Psoas muscle (tissue), 8 donors: ENCODE measurements around the gene NOTCH2. TPM values are rescaled to one million over a fixed set of nuclear protein-coding genes. Genes with fewer than 3 reads are reported as not detected.

ENCODE experiments used
- ATAC-seq, 4 donors: fragments of 200-7000 bp; cut with Tn5 transposase; one replicate each; pipeline ENCODE4 v1.9.1; 2020; ENCODE audit warnings: moderate library complexity in 3 of 4, mild to moderate bottlenecking in 2 of 4
- DNase-seq, 2 donors: peaks; one replicate each; pipeline ENCODE4 v3.0.0-alpha.2; 2020
- H3K27ac ChIP-seq: fragments of 200-600 bp; one replicate; pipeline ENCODE4 v1.8.0; 2022
- H3K27me3 ChIP-seq, 3 donors: fragments of 200-600 bp in 1 of 3; one replicate each; pipeline versions ENCODE4 v1.6.1 to v1.8.0; 2013 to 2022; ENCODE audit warnings: low read length in 2 of 3, mild to moderate bottlenecking in 2 of 3, moderate library complexity in 1 of 3; ENCODE audit not compliant: insufficient read depth in 3 of 3
- H3K36me3 ChIP-seq, 2 donors: fragments of 200-600 bp in 1 of 2; one replicate each; pipeline versions ENCODE4 v1.6.1 to v1.8.0; 2013 to 2022; ENCODE audit warnings: low read depth in 1 of 2, mild to moderate bottlenecking in 1 of 2, moderate library complexity in 1 of 2; ENCODE audit not compliant: insufficient read depth in 1 of 2
- H3K4me1 ChIP-seq: fragments of 200-600 bp; one replicate; pipeline ENCODE4 v1.8.0; 2022
- H3K4me3 ChIP-seq: fragments of 200-600 bp; one replicate; pipeline ENCODE4 v1.8.0; 2022; ENCODE audit warnings: mild to moderate bottlenecking
- H3K9me3 ChIP-seq: fragments of 200-600 bp; one replicate; pipeline ENCODE4 v1.8.0; 2022
- CTCF ChIP-seq: fragments of 200-600 bp; IDR thresholded peaks from one replicate; pipeline ENCODE4 v1.8.0; 2022; ENCODE audit warnings: antibody characterized with exemption
- WGBS, 3 donors: extraction: QIAGEN DNeasy Blood & Tissue Kit; methylation state at CpG; one replicate each; pipeline versions ENCODE4 v1.1.6 to v1.1.7; 2013; 5-methylcytosine and 5-hydroxymethylcytosine counted together
- intact Hi-C, 2 donors: fragments of 100-400 bp; cut with DNase I; formaldehyde crosslinking; loops; one replicate each; pipeline versions ENCODE4 v1.11.0 to v1.14.2; 2022
- polyA plus RNA-seq, 3 donors: library from polyadenylated mRNA; stranded (reverse); fragments of 200-250 nt; gene quantifications; one replicate each; pipeline ENCODE4 v1.2.3, GENCODE V29; 2013
- total RNA-seq, 4 donors: library from RNA; stranded (reverse); fragmentation: NEBNext Ultra II Directional in 2 of 4; extraction: Animal tissue kit (Norgen Biotek cat#: 25700) in 2 of 4; gene quantifications; one replicate each; pipeline versions ENCODE4 v1.2.1 to v1.2.4, GENCODE V29; 2021 to 2023
- donor health status: healthy with polysubstance abuse.
- donor health status: DM: no; HTN: no; CAD: no; lungs with moderate emphysema.
- donor health status: Bipolar disorder and iron deficiency.
- donor health status: healthy.
- donor health status: DM: yes; HTN: yes; CAD: no.
- donor health status: DM: no; HTN: no; CAD: no.
- donor health status: DM: no; HTN: no; CAD: no.
- donor health status: DM: yes; HTN: yes; CAD: no.

Gene NOTCH2
- total and polyA plus RNA-seq, 7 donors, result 2.1 to 19.7 (median 15.4) TPM

GRCh38 chr1:119869995-119870394 is 199.5 kb downstream of the NOTCH2 start:
- TF ChIP-seq CTCF, result no peak
- H3K9me3 ChIP-seq, result no peaks in the 10 kb centered on the region
- no peak for DNase-seq
- H3K27ac ChIP-seq, result no peak overlapping the region
- WGBS, 3 donors, result 33 to 65% (median 54%) methylated on average over 1 of the region's 1 CpG
- H3K4me3 ChIP-seq, result no peak overlapping the region
- intact Hi-C loops, result no loop called here
- no peaks in the 10 kb centered on the region for H3K4me1 ChIP-seq
- no peak for ATAC-seq
- no peaks in the 10 kb centered on the region for H3K36me3 ChIP-seq
- peaks cover 0 to 14% (median 3%) of the 10 kb centered on the region in 3 donors for H3K27me3 ChIP-seq

GRCh38 chr1:119868176-119868575 is 201.3 kb downstream of the NOTCH2 start:
- DNase-seq (no peak), ATAC-seq (no peak)
- WGBS, 3 donors, result 69 to 76% (median 70%) methylated on average over 2 of the region's 2 CpGs
- intact Hi-C loops, result no loop called here
- H3K4me3 ChIP-seq, result no peak overlapping the region
- H3K36me3 ChIP-seq, result no peaks in the 10 kb centered on the region
- TF ChIP-seq CTCF, result no peak
- no peaks in the 10 kb centered on the region for H3K9me3 ChIP-seq
- H3K27ac ChIP-seq, result no peak overlapping the region
- H3K27me3 ChIP-seq, result peaks cover 0 to 14% (median 3%) of the 10 kb centered on the region in 3 donors
- no peaks in the 10 kb centered on the region for H3K4me1 ChIP-seq

GRCh38 chr1:119866451-119866850 is 203.0 kb downstream of the NOTCH2 start:
- Histone ChIP-seq H3K9me3 (no peaks in the 10 kb centered on the region), H3K36me3 (no peaks in the 10 kb centered on the region), H3K27me3 (peaks cover 0 to 8% (median 0%) of the 10 kb centered on the region in 3 donors), H3K4me1 (no peaks in the 10 kb centered on the region), H3K4me3 (no peak overlapping the region), H3K27ac (no peak overlapping the region)
- no peak for TF ChIP-seq CTCF
- DNase-seq (no peak), ATAC-seq (no peak)
- 51 to 64% (median 57%) methylated on average over 3 of the region's 3 CpGs for WGBS, 3 donors
- intact Hi-C loops, result no loop called here

- Histone ChIP-seq H3K27ac (no peak overlapping the region), H3K4me3 (no peak overlapping the region), H3K36me3 (no peaks in the 10 kb centered on the region), H3K4me1 (no peaks in the 10 kb centered on the region), H3K9me3 (no peaks in the 10 kb centered on the region), H3K27me3 (peaks cover 0 to 3% (median 0%) of the 10 kb centered on the region in 3 donors)
- WGBS, 3 donors, result 46 to 55% (median 54%) methylated on average over 4 of the region's 4 CpGs
- intact Hi-C loops, result no loop called here
- DNase-seq, result no peak
- ATAC-seq, result no peak
- no peak for TF ChIP-seq CTCF
Observed at GRCh38 chr1:119865627-119866026, 203.8 kb downstream of the NOTCH2 start.

- no peak overlapping the region for H3K4me3 ChIP-seq
- H3K4me1 ChIP-seq, result no peaks in the 10 kb centered on the region
- intact Hi-C loops, result no loop called here
- TF ChIP-seq CTCF, result no peak
- DNase-seq, result no peak
- H3K36me3 ChIP-seq, result no peaks in the 10 kb centered on the region
- no peak overlapping the region for H3K27ac ChIP-seq
- H3K9me3 ChIP-seq, result no peaks in the 10 kb centered on the region
- H3K27me3 ChIP-seq, result no peaks in the 10 kb centered on the region
- ATAC-seq, result no peak
Observed at GRCh38 chr1:119862276-119862675, 207.2 kb downstream of the NOTCH2 start.
